Glomerular visceral epithelial cell (primary cell): ENCODE results near the gene MIDN.

Source experiments
- DNase-seq: peaks from one replicate; pipeline ENCODE4 v3.0.0-alpha.2; 2016; ENCODE audit errors: extremely low spot score

MIDN gene

GRCh38 chr19:1281569-1282287 is 33.3 kb downstream of the MIDN start:
- DNase-seq: no peak

DNA sequence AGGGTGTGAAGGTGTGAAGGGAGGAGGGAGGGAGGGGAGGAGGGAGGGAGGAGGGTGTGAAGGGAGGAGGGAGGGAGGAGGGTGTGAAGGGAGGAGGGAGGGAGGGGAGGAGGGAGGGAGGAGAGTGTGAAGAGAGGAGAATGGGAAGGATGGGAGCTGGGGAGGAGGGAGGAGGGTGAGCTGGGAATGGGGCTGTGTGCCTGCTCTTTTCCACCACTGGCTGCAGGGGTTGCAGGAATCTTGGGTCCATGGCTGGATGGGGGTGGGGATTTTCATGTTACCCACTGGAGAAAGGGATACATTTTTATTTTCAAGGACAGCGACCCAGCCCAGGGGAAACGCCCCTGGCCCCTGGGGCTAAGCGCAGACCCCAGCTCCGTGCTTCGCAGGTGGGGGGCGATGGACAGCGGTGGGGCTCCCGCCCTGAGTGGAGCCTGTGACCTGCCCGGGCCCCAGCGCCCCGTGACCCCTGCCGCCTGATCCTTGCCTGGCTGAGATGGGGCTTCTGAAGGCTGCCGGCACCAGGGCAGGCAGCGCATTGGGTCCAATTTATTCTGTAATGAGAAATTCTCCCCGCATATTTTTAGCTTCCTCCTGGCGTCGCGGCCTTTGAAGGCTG is 34.3 kb downstream of the MIDN start:
- no peak for DNase-seq

GRCh38 chr19:1283207-1283916 is 35.0 kb downstream of the MIDN start:
- no peak for DNase-seq

DNA sequence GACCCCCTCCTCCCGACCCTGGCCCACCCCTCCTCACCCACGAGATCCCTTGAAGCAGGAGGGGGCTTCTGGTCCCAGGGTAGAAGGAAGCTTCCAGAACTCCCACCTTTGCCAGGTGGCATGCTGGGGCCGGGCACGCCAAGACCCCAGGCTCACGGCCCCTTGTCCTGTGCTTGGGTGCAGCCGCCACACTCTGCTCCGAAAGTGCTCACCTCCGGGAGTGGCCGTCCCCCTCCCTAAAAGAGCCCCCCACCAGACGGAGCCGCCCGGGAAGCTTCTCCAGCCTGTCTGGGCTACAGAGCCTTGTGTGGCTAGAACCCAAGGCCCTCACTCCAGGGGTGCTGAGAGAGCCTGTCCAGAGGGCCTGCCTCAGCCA is 35.5 kb downstream of the MIDN start:
- DNase-seq: no peak

DNA sequence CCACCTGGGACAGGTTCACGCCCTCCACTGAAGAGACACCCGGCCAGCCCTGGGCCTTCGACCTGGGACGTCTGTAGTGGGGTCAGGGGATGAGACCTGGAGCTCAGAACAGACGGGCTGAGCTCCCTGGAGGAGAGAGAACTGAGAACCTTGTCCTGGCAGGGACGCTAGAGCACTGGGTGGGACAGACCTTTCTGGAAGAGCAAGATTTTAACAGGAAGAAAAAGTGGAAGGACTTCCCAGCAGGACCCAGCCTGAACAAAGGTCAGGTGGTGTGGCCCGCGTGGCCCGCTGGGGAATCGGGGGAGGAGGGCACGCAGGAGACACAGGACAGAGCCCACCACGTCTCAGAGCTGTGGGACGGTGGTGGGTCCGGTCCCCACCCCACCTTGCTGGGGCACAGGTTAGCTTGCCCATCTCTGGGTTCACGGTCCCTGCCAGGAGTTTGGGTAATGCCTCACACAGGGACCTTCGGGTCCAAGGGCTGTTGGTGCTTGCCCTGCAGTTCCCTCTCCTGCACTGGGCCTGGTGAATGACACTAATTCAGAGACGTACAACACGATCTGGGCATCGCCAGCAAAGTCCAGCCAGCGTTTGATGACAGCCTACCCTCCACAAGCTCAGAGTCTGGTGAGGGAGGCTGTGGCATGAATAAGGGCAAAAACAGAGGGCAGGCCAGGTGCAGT is 36.1 kb downstream of the MIDN start:
- DNase-seq: no peak

- DNase-seq: no peak
Measured at GRCh38 chr19:1284979-1285736, 36.8 kb downstream of the MIDN start.

DNA sequence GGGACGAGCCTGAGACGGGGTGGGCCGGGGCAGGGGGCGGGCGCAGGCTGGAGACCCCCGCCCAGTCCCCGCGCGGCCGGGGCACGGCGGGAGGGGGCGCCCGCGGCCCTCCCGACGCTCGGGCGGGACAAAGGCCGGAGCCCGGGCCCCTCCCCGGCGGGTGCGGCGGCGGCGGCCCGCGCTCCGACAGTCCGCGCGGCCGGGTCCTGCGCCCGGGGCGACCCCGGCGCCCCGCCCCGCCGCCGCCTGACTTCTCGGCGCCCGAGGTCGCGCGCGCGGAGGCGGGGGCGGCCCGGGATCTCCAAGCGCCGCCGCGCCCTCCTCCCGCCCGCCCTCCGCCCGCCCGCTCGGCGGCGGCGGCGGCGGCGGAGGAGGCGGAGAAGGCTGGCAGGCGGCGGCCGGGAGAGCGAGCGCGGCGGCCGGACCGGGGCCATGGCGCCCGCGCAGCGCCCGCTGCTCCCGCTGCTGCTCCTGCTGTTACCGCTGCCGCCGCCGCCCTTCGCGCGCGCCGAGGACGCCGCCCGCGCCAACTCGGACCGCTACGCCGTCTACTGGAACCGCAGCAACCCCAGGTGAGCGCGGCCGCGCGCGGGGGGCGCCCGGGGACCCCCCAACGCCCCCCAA is 37.5 kb downstream of the MIDN start, which contains the start of gene EFNA2:
TSS of gene EFNA2 (plus strand) at position 137 of the 624 bp plus-strand sequence. CDS start at position 433, 296 bp downstream.
- no peak for DNase-seq

GRCh38 chr19:1286487-1287353 is 38.3 kb downstream of the MIDN start:
- no peak for DNase-seq

GRCh38 chr19:1287354-1288225 is 39.2 kb downstream of the MIDN start:
- no peak for DNase-seq

DNA sequence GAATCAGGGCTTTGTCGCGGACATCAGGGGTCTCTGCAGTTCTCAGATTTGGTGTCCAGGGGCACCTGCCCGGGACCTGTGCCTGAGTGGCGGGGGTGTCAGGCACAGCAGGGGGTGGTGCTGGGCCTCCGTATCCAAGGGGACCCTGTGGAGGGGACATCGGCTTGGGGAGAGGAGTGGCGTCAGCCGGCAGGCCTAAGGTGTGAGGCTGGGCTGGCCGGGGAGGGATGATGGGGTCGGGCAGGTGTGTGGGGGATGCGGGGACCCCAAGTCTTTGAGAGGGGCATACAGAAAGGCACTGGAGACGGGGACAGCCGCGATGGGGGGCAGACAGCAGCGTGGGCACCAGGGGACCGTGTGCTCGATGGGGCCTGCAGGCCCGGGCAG is 39.8 kb downstream of the MIDN start:
- DNase-seq: no peak

GRCh38 chr19:1288833-1289685 is 40.7 kb downstream of the MIDN start:
- DNase-seq: no peak

- DNase-seq: no peak
Measured at GRCh38 chr19:1289686-1290025, 41.3 kb downstream of the MIDN start.

GRCh38 chr19:1290196-1290702 is 41.9 kb downstream of the MIDN start:
- DNase-seq: no peak

- no peak for DNase-seq
Measured at GRCh38 chr19:1290703-1291651, 42.6 kb downstream of the MIDN start.

GRCh38 chr19:1291761-1292418 is 43.5 kb downstream of the MIDN start:
- DNase-seq: no peak

DNA sequence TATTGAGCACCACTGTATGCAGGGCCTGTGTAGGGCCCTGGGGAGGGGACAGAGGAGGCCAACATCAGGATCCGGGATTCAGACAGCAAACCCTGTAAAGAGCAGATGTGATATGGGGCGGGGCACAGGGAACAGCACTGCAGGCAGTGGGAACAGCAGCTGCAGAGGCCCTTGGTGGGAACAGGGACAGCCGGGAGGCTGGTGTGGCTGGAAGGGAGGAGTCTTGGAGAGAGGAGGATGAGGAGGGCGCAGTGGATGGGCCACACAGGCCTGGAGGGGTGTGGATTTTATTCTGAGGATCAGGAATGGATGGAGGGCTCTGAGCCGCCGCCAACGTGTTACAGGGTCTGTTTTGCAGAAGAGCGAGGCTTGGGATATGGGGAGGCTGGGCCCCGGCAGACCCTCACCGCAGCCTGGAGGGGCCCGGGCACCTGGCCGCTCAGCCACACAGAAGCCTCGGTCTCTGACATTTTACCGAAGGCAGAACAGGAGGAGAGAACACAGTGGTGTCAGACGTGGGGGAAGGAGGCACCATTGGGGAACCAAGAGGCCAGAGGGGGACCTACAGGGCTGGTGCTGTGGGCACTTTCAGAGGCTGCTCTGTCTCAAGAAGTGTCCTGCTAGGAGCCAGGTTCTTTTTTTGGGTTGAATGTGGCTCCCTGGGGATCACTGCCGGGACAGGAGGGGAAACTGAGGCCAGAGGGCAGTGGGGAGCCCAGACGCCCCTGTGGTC is 44.2 kb downstream of the MIDN start:
- no peak for DNase-seq
